NOMO-1 (cell line): ENCODE data around the gene COL20A1.

Experiments
- DNase-seq, 2 experiments: peaks; one replicate each; lab custom pipeline; 2025; ENCODE audit not compliant: unreplicated experiment in 2 of 2; lab: John Stamatoyannopoulos, UW

The COL20A1 gene

DNA sequence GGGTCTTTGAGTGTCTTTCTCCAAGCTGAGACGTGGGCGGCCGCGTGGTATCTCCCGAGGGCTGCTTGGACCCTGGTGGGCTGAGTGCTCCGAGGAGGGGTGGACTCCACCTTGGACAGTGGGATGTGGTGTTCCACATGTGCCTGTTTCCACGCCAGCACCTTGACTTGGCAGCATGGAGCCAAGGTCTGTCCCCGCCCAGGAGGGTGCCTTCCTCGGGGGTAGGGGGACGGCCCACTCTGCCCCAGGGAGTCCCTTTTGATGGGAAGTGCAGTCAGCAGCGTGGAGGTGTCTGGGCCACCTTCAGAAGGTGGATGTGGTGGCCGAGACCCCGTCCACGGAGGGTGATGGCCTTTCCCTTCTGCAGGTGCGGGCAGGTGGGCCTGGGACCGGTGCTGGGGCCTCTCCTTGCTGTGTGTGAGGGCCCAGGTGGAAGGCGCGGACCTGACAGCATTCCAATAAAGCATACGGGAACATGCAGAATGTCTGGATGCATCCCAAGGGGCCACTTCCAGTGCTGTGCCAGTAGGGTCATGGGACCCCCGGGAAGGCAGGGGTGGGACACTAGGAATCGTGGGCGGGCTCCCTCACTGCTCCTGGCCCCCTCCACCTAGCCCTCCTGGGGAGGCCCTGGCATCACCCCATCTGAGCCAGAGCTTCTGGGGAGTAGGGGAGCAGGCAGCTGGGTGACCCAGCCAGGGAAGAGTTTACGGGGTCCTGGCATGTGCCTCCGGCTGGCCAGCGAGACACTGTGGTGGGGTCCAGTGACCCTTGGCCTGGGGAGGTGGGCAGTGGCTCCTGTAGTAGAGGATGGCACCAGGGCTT lies 3.5 kb upstream of the COL20A1 start:
- no peak for DNase-seq

DNA sequence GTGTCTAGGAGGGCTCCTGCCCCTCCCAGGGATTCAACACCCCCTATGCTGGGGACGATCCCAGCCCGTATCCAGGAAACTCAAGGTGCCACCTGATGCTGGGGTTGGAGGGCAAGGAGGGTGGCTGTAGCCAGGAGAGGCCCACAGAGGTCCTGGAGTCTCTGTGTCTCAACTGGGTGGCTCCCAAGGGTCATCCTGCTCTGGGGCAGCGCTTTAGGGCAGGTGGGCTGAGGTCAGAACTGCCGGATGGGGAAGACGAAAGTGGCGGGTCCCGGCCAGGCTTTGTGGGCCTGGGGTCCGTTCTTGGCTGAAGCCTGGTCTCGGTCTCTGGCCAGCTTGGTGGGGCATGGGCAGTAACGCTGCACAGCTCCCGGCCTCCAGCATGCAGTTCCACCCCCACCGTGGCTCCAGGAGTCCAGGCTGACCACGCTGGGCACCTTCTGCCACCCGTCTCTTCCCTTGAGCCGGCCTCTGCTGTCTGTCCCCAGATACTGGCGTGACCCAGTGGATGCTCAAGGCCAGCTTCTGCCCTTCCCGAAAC lies 2.8 kb upstream of the COL20A1 start:
- no peak for DNase-seq

DNA sequence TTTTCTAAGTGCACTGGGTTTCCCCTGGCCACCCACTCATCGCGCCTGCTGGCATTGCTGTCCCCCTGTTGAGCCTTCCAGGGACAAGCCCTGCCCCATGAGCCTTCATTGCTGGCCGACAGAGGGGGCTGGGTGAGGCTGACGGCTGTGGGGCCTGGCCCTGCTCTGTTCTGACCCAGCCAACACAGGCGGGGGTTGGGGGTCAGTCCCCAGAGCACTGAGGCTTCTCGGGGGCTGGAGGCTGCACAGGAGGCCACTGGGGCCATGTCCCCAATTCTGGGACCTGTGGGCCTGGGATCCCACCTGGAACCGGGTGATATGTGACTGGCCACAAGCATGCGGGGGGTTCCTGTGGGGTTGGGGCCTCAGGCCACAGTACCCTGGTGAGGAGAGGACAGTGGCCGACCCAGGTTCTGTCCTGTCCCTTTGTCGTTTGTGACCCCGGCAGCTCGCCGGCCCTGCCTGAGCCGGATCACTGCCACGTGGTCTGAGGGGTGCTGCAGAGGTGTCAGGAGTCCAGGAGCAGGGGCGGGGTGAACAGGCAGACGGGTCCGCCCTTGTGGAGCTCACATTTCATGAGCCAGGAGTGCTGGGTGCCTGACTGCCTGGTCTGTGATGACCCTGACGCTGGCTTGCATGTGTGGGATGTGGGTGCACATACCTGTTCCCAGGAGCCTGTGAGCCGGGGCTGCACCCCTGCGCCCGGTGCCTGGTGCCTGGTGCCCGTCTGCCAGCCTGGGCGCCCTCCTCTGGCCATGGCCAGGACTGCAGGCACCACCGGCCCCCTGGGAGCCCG lies 2.1 kb upstream of the COL20A1 start:
- DNase-seq = peak; percentile 2 to 20

DNA sequence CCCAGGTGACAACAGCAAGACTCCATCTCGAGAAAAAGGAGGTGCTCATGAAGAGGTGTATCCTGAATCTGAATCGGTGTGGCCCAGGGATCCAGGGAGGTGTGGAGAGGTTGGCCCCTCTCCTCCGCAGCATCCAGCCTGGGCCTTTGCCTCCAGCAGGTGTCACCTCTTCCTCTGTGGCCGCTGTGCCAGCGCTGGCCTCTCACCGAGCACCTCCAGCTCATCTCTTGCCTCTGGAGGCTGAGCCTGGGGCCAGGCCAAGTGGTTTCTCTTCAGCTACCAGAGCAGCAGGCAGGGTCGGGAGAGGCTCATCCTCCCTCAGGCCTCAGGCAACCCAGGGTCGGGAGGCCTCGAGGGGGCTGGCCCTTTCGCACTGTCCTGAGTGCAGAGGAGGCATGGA lies 1.2 kb upstream of the COL20A1 start:
- no peak for DNase-seq

DNA sequence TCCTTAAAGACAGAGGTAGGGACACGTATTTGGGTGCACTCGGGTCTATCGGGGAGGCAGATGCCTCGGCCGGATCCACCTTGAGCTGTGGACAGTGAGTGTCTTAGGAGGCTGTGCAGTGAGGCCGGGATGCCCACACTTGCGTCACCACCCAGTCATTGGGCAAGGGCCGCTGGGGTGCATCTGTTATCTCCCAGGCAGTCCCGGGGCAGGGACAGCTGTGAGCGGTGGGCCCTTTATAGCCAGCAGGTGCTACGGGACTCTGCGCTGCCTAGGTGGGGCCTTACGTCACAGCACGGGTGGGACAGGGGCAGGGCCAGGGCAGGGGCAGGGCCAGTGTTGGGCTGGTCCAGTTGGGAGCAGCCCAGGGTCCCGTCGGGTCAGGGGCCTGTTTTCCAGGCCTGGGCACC lies 689 bp upstream of the COL20A1 start:
- no peak for DNase-seq

DNA sequence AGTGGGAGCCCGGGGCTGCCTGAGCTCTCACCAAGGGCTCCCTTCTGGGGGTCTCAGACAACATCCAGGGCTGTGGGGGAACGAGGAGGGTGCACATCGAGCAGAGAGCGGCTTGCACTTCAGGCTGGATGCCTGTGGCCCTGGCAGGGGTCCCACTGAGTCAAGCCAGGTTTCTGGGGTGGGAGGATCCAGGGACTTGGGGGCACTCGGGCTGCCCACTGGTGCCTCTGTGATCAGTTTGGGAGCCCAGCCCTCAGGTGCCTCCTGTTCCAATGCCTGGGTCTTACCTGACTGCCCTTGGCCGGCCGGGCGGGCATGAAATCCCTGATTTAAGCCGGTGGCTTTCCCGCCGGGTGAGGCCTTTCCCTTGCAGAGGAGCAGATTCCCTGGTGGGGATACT lies 470 bp downstream of the COL20A1 start:
- no peak for DNase-seq

DNA sequence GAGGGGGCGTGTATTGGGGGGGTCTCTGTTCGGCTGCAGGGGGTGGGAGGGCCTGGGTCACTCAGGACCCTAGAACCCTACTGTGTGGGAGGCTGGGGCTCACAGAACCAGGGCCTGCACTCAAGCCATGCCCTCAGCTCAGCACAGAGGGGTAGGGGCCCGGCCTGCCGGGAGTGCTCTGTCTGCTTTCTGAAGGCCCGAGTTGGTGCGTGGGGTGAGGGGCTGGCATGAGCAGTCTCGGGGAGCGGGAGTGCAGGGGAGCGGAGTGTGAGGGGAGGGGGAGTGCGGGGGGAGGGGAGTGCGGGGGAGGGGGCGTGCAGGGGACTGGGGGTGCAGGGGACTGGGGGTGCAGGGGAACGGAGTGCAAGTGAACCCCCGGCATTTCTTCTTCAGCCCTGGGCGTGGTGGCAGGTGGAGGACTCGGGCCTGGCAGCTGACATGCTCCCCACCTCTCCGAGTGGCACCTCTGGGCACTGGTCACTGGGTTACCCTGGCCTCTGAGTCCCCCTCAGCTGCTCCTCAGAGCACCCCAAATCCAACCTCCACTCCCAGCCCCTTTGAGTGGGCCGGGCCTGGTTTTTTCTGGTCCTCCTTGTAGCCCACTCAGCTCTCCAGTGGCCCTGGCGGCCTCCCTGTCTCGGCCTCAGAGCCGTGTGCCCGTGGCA lies 1.0 kb downstream of the COL20A1 start:
- DNase-seq = no peak

DNA sequence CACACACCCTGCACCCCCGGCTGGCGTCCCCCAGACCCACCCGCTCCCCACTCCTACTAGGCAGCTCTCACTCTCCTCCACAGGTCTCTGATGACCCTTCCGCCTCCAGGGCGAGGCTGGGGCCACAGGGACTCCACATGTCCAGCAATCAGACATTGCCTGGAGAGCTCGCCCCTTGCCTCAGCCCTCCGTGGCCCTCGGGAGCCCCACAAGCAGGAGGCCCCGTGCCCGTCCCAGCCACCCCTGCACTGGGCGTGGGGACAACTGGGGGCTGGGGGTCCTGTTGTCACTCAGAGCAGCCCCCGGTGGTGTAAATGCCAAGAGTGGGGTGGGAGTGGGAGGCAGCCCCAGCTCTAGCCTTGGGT lies 1.5 kb downstream of the COL20A1 start:
- DNase-seq = no peak

DNA sequence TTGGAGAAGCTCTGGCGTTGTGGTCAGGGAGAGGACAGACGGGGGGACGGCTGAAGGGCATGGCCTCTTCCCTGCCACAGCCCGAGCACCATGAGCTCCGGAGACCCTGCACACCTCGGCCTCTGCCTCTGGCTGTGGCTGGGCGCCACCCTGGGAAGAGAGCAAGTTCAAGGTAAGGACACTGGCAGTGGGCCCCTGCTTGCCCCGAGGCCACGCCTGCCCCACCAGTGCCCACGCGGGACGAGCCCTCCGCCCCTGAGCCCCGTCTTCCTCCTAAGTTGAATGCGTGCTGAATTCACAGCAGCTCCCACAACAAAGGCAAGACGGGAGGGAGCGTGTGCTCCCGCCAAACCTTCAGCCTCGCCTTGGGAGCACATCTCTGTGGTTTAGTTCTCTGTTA lies 2.0 kb downstream of the COL20A1 start:
- no peak for DNase-seq

DNA sequence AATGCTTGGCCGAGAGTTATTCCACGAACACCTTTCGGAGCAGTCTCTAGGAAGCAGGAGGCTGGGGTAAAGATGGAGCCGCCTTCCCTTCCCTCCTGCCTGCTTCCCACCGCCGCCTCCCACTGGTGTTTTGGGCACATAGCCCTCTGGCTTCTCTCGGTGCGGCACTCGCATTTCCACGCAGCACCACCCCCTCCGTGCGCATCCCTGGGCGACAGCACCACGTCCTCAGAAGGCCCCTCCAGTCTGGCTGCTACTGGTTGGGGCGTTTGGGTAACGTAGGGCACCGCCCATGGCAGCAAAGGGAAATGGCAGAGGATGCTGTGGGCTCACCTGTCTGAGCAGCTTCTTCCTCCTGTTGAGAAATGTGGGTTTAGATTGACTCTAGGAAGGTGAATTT lies 2.4 kb downstream of the COL20A1 start:
- DNase-seq = no peak

DNA sequence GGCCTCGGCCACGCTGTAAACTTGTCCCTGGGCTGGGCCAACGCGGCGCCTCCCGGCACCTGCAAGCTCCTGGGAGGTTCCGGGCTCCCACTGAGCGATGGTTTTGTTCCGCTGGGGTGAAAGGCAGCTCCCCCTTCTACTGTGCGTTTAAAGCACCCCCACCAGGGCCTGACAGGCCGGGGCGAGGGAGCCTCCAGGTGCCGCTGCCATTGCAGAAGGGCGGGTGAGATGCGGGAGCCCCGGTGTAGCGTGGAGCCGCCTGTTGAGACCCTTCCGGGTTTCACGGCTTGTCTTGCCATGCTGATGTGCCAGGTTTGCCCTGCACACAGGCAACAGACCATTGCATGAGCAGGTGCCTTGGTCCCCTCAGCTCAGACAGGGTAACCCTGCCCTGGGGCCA lies 2.9 kb downstream of the COL20A1 start:
- no peak for DNase-seq

DNA sequence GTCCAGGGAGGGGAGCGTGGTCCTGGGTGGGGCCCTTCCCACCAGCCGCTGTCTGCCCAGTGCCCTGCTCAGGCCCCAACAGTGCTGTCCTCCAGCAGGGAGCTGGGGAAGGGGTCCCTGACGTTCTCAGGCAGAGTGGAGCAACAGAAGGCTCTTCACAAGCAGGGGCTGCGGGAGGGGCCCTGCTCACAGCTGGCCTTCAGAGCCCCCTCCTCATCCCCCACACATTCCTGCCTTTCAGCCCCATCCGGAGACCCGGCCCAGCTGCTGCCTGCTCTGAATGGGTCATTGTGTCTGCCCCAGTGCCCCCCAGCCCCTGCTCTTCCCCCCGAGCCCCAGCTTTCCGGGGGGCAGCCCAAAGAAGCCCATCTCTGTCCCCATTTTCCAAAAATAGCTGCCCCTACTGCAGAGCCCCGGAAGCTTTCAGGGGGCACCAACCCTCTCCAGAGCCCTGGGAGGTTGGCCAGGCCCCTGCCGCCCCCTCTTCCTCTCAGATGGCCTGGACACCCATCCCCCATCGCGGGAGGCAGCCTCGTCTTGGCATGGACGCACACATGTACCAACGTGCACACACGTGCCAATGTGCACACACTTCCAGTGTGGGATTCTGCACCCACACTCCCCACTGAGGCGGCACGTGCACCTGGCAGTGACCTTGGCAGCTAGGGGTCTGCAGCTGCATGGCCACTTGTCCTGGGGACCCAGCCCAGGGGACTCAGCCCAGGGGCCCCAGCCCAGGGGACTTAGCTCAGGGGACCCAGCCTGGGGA lies 3.7 kb downstream of the COL20A1 start:
- no peak for DNase-seq

DNA sequence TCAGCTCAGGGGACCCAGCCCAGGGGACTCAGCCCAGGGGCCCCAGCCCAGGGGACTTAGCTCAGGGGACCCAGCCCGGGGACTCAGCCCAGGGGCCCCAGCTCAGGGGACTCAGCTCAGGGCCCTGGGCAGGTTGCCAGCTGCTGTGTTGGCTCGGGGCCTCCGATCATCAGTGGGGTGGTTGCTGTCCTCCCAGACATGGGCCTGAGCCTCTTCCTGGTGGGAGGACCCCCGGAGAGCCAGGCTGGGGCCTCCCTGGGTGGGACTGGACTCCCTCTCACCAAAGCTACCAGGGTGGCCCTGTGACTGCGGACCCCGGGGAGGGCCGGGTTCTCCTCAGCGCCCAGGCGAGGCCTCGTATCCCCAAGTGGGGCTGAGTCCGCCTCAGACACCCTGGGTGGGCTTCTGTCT lies 4.4 kb downstream of the COL20A1 start:
- DNase-seq = no peak

DNA sequence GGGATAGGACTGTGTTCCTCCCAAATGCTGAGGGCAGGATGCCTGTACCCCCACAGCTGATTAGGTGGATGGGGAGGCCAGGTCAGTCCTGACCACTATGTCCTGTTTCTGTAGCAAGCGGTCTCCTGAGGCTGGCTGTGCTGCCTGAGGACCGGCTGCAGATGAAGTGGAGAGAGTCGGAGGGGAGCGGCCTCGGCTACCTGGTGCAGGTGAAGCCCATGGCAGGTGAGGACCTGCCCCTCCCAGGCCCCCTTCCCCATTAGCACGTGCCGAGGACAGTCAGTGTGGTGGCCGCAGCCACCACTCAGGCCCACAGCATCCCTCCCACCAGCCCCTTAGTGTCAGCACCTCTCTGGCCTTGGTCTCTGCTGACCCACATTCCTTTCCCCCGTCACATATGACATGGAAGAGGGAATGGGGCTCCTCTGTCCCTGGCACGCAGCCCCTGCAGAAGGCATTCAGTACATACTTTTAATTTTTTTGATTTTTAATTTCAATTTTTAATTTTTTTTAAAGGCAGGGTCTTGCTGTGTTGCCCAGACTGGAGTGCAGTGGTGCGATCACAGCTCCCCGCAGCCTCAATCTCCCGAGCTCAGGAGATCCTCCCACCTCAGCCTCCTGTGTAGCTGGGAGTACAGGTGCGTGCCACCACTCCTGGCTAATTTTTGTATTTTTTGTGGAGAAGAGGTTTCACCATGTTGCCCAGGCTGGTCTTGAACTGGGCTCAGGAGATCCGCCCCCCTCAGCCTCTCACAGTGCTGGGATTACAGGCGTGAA lies 5.0 kb downstream of the COL20A1 start:
- no peak for DNase-seq

DNA sequence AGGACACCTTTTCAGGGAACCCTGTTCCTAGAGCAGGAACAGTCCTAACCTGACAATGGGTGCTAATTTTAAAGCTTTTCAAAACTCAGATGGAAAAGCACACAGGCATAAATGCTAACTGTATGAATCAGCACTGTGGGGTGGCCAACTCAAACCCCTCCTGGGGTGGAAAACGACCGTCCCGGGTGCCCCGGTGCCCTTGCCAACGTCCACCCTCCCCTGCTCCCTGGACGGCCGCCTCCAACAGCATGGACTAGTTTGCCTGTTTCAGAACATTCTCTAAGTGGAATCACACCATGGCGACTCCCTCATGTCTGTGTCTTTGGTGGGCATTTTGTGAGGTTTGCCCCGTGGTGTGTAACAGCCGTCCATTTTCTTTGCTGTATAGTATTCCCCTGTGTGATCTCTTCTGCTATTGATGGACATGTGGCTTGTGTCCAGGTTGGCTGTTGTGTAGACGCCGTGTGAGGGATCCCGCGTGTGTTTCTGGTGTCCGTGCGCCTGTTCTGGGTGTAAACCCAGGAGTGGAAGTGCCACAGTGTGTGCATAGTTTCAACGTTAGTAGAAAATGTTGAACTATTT lies 5.8 kb downstream of the COL20A1 start:
- DNase-seq = no peak

DNA sequence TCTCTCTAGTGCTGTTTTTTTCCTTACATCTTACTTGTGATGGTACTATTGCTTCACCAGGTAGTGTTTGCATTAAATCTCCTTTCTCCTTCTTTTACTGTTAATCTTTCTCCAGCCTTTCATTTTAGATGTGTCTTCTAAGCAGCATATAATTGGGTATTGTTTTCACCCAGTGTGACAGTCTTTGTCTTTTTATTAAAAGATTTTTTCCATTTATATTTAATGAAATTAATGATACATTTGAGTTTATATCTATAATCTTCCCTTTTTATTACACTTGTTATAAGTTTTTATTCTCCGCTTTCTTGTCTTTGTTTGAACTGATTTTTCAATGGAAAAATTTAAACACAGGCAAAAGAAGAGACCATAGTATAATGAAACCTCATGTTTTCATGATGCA lies 8.7 kb downstream of the COL20A1 start:
- no peak for DNase-seq

DNA sequence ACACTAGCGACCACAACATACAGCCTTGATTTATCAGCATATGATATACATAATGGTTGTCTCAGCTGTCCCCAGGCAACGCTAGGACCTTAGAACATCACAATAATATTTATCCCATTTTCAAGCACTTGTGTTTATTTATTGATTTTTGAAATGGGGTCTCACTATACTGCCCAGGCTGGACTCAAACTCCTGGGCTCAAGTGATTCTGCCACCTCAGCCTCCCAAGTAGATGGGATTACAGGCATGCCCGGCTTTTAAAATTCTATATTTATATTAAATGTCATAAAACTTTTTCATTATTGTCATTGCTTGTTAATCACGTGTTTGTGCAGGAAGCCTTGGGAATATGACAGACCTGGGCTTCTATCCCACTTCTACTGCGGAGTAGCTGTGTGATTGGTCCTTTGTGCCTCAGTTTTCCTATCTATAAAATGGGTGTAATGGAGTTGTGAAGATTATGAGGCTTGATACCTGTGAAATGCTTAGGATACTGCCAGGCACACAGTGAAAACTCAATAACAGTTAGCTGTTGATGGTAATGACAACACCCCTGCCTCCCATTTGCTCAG lies 10.2 kb downstream of the COL20A1 start:
- no peak for DNase-seq

DNA sequence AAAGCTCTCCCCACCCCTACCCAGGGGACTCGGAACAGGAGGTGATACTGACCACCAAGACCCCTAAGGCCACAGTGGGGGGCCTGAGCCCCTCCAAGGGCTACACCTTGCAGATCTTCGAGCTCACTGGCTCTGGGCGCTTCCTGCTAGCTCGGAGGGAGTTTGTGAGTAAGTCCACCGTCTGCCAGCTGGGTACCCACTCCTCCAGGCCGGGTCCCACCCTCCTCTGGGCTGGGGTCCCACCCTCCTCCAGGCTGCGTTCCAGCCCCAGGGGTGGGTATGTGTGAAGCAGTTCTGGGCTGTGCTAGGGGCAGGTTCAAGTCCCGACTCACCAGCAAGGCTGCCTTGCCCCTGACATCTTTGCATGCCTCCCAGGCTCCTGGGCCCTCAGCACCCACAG lies 12.4 kb downstream of the COL20A1 start:
- no peak for DNase-seq
